IMR-90 (cell line): ENCODE measurements around the gene ACOX3.

ENCODE experiments used
- CTCF ChIP-seq: conservative IDR thresholded peaks from 2 replicates; pipeline ENCODE4 v1.5.1; 2012; ENCODE audit warnings: mild to moderate bottlenecking, low read depth, low read length, improper control_type of control experiment
- MAZ ChIP-seq: IDR thresholded peaks from 2 replicates; pipeline ENCODE4 v1.6.1; 2012; ENCODE audit warnings: low read depth, mild to moderate bottlenecking, low read length, improper control_type of control experiment, moderate library complexity, borderline replicate concordance
- POLR2A ChIP-seq: IDR thresholded peaks from 2 replicates; pipeline ENCODE4 v1.6.1; 2012; ENCODE audit warnings: mild to moderate bottlenecking, low read depth, low read length
- RAD21 ChIP-seq: IDR thresholded peaks from 2 replicates; pipeline ENCODE4 v1.6.1; 2012; ENCODE audit warnings: low read length, improper control_type of control experiment
- RFX5 ChIP-seq: IDR thresholded peaks from 2 replicates; pipeline ENCODE4 v1.8.0; 2012; ENCODE audit warnings: low read depth, mild to moderate bottlenecking, low read length, moderate library complexity
- USF2 ChIP-seq: fragments of 150-350 bp; IDR thresholded peaks from 2 replicates; pipeline ENCODE4 v1.6.1; 2017; ENCODE audit warnings: mild to moderate bottlenecking, antibody characterized with exemption, low read length, low read depth

GRCh38 chr4:8446122-8446521 lies 5.6 kb upstream of the ACOX3 start:
- TF ChIP-seq MAZ (no peak), RFX5 (no peak), POLR2A (no peak), RAD21 (no peak), CTCF (no peak), USF2 (no peak)
